BLaER1 (cell line): ENCODE results near the gene YWHAG.

Experiments used
- H3K27ac ChIP-seq: shearing (Covaris generic); formaldehyde crosslinking; 2 replicates; pipeline ENCODE4 v1.8.1; 2022
- H3K27me3 ChIP-seq: shearing (Covaris generic); formaldehyde crosslinking; 2 replicates; pipeline ENCODE4 v1.8.1; 2022
- H3K36me3 ChIP-seq: shearing (Covaris generic); formaldehyde crosslinking; 2 replicates; pipeline ENCODE4 v1.8.1; 2022
- H3K4me1 ChIP-seq: shearing (Covaris generic); formaldehyde crosslinking; 2 replicates; pipeline ENCODE4 v1.8.1; 2022
- H3K4me2 ChIP-seq: shearing (Covaris generic); formaldehyde crosslinking; 2 replicates; pipeline ENCODE4 v1.8.1; 2022
- H3K4me3 ChIP-seq: shearing (Covaris generic); formaldehyde crosslinking; 2 replicates; pipeline ENCODE4 v1.8.1; 2022
- H3K9ac ChIP-seq: shearing (Covaris generic); formaldehyde crosslinking; 2 replicates; pipeline ENCODE4 v1.8.1; 2022
- H3K9me3 ChIP-seq: shearing (Covaris generic); formaldehyde crosslinking; 2 replicates; pipeline ENCODE4 v1.8.1; 2022
- H4K20me1 ChIP-seq: shearing (Covaris generic); formaldehyde crosslinking; 2 replicates; pipeline ENCODE4 v1.8.1; 2022
- Cebpa-rat ChIP-seq: shearing (Covaris generic); IDR thresholded peaks from 2 replicates; pipeline ENCODE4 v1.8.1; 2022

The YWHAG gene

DNA sequence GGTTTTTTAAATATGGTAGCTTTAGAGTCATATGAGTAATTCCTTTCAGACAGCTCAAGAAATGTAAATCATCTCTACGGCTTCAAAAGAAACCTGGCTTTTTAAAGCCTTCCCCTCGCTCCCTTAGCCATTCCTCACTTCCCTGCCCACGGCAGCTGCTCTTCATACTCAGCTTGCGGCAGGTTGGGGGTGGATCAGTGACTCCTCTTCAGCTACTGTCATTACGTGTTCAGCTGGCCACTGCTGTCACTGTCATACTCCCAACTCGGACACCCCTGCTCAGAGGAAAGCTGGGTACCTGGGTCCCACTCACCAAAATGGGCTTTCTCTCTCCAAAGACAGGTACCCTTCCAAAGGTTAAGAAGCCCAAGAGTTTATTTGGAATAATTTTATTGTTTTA is 6.6 kb downstream of the YWHAG start:
- no peak overlapping the region for H3K27ac ChIP-seq
- H3K27me3 ChIP-seq = no peaks in the 10 kb centered on the region
- peaks cover 100% of the 10 kb centered on the region for H4K20me1 ChIP-seq
- peaks cover 21% of the 10 kb centered on the region; the same call in 1 of the 2 replicates for H3K9me3 ChIP-seq
- H3K4me1 ChIP-seq = peaks cover 37% of the 10 kb centered on the region
- peaks cover 98% of the 10 kb centered on the region for H3K36me3 ChIP-seq
- TF ChIP-seq Cebpa-rat = no peak
- no peak overlapping the region for H3K9ac ChIP-seq
- no peak overlapping the region for H3K4me2 ChIP-seq
- H3K4me3 ChIP-seq = no peak overlapping the region

DNA sequence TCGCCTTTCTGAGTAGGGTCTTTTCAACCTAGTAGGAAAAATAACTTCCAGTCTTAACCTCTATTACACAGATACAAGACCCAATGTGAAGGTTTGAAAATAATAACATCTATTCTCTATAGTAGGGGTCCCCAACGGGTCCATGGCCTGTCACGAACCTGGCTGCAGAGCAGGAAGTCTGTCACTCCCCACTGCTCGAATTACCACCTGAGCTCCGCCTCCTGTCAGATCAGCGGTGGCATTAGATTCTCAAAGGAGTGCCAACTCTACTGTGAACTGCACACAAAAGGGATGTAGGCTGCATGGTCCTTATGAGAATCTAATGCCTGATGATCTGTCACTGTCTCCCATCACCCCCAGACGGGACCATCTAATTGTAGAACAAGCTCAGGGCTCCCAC is 7.4 kb downstream of the YWHAG start:
- H4K20me1 ChIP-seq = peaks cover 100% of the 10 kb centered on the region
- peaks cover 99% of the 10 kb centered on the region for H3K36me3 ChIP-seq
- no peaks in the 10 kb centered on the region for H3K27me3 ChIP-seq
- H3K4me1 ChIP-seq = peaks cover 28% of the 10 kb centered on the region
- peaks cover 21% of the 10 kb centered on the region; the same call in 1 of the 2 replicates for H3K9me3 ChIP-seq
- H3K4me2 ChIP-seq = no peak overlapping the region
- no peak overlapping the region for H3K9ac ChIP-seq
- no peak overlapping the region for H3K4me3 ChIP-seq
- no peak for TF ChIP-seq Cebpa-rat
- H3K27ac ChIP-seq = no peak overlapping the region

- Histone ChIP-seq H4K20me1 (peaks cover 100% of the 10 kb centered on the region), H3K4me1 (peaks cover 9% of the 10 kb centered on the region; the same call in 1 of the 2 replicates)
These were observed 9.4 kb downstream of the YWHAG start for GRCh38 chr7:76349313-76349885.

DNA sequence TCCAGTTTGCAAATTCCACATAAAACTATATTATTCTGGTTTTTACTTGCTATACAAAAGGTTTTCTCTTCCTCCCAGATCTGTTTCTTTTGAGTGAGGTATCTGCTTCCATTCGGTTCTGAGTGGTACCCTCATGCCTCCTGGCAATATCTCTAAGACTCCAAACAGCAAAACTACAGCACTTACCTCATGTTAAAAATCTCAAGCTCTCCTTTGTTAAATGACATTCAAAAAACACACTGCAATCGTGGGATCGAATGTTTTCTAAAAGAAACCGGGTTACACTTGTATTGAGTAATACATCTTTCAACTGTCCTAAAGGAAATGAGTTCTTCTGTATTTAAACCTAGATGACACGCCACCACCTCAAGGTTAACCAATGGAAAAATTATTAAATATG is 11.1 kb downstream of the YWHAG start:
- no peaks in the 10 kb centered on the region for H3K27me3 ChIP-seq
- H3K36me3 ChIP-seq = peaks cover 100% of the 10 kb centered on the region

More at GRCh38 chr7:76349313-76349885, 9.4 kb downstream of the YWHAG start:
- Histone ChIP-seq H3K4me3 (no peak overlapping the region), H3K27me3 (no peaks in the 10 kb centered on the region), H3K9ac (no peak overlapping the region), H3K9me3 (0 out of 2 replicates have a peak, but pooled peaks cover 11% of the 10 kb centered on the region), H3K36me3 (peaks cover 99% of the 10 kb centered on the region), H3K4me2 (no peak overlapping the region), H3K27ac (no peak overlapping the region)
- no peak for TF ChIP-seq Cebpa-rat

DNA sequence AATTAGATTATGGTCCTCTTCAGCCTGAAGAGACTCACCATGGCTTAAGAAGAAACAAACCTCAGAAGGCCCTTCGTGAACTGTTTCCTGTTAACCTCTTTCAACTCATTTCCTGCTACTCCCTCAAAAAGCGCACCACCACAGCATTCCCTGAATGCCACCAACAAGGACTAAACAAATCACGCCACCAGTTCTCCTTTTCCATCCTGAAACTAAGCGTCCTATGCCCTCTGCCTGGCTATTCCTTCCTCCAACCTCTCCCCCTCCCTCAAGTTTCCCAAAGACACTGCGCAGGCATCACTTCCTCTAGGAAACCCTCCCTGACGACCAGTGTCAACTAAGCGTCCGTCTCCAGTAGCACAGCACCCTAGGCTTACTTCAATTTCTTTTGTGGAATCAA is 12.0 kb downstream of the YWHAG start:
- H3K36me3 ChIP-seq = peaks cover 100% of the 10 kb centered on the region
- no peak overlapping the region for H3K27ac ChIP-seq
- 0 out of 2 replicates have a peak, but pooled peaks cover 11% of the 10 kb centered on the region for H3K9me3 ChIP-seq
- no peak overlapping the region for H3K4me3 ChIP-seq
- H3K4me2 ChIP-seq = no peak overlapping the region
- no peaks in the 10 kb centered on the region for H3K27me3 ChIP-seq
- H3K4me1 ChIP-seq = no peaks in the 10 kb centered on the region
- no peak for TF ChIP-seq Cebpa-rat
- no peak overlapping the region for H3K9ac ChIP-seq
- peaks cover 100% of the 10 kb centered on the region for H4K20me1 ChIP-seq

More for the DNA sequence above, 11.1 kb downstream of the YWHAG start:
- no peak overlapping the region for H3K4me3 ChIP-seq
- H4K20me1 ChIP-seq = peaks cover 100% of the 10 kb centered on the region
- no peak for TF ChIP-seq Cebpa-rat
- H3K9ac ChIP-seq = no peak overlapping the region
- 0 out of 2 replicates have a peak, but pooled peaks cover 11% of the 10 kb centered on the region for H3K9me3 ChIP-seq
- H3K4me1 ChIP-seq = no peaks in the 10 kb centered on the region
- no peak overlapping the region for H3K4me2 ChIP-seq
- H3K27ac ChIP-seq = no peak overlapping the region

GRCh38 chr7:76346097-76346496 is 12.7 kb downstream of the YWHAG start:
- H3K9ac ChIP-seq = no peak overlapping the region
- H3K4me3 ChIP-seq = no peak overlapping the region
- H4K20me1 ChIP-seq = peaks cover 100% of the 10 kb centered on the region
- H3K27me3 ChIP-seq = no peaks in the 10 kb centered on the region
- no peak overlapping the region for H3K4me2 ChIP-seq
- no peaks in the 10 kb centered on the region for H3K4me1 ChIP-seq
- H3K27ac ChIP-seq = no peak overlapping the region
- H3K9me3 ChIP-seq = 0 out of 2 replicates have a peak, but pooled peaks cover 4% of the 10 kb centered on the region
- no peak for TF ChIP-seq Cebpa-rat
- H3K36me3 ChIP-seq = peaks cover 100% of the 10 kb centered on the region

DNA sequence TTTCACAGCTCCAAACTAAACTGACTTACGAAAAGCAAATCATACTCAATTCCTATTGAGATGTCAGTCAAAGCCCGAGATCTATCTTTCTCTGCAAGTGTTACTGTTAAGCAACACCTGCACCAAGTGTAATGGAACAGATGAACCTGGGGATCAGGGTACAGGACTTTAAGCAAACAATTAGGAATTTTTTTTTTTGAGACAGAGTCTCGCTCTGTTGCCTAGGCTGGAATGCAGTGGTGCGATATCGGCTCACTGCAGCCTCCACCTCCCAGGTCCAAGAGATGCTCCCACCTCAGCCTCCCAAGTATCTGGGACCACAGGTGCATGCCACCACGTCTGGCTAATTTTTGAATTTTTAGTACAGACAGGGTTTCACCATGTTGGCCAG is 14.9 kb downstream of the YWHAG start:
- H3K36me3 ChIP-seq = peaks cover 100% of the 10 kb centered on the region
- H4K20me1 ChIP-seq = peaks cover 100% of the 10 kb centered on the region

DNA sequence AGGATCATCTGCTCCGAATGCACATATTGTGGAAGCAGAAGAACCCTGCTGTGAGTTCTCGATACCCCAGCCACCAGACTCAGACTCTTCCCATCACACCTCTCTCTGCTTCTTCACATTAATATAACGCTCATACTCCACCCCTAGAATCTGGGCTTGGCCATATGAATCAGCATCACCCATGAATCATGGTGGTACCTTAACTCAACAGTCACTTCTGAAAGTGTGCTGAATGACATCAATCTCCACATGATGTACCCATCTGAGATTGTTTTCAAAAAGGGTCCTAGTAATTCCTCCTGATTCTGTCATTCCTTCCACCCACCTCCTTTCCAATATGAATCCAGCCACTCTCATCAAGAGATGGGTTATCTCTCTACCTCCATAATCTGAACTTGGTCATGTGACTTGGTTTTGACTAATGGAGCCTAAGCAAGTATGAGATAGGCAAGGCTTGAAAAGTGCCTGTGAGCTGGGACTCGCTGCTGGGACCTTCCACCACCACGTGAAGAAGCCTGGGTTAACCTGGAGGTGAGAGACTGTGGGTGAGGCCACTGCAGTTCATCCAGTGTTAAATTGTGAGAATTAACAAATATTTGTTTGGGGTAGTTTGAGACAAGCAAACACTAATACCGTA is 15.4 kb downstream of the YWHAG start:
- H3K9me3 ChIP-seq = no peaks in the 10 kb centered on the region
- TF ChIP-seq Cebpa-rat = no peak
- peaks cover 100% of the 10 kb centered on the region for H4K20me1 ChIP-seq
- no peak overlapping the region for H3K4me3 ChIP-seq
- H3K4me2 ChIP-seq = no peak overlapping the region
- H3K27me3 ChIP-seq = no peaks in the 10 kb centered on the region
- no peaks in the 10 kb centered on the region for H3K4me1 ChIP-seq
- no peak overlapping the region for H3K27ac ChIP-seq
- peaks cover 100% of the 10 kb centered on the region for H3K36me3 ChIP-seq
- no peak overlapping the region for H3K9ac ChIP-seq

More for the DNA sequence above, 14.9 kb downstream of the YWHAG start:
- H3K27ac ChIP-seq = no peak overlapping the region
- H3K4me1 ChIP-seq = no peaks in the 10 kb centered on the region
- H3K4me3 ChIP-seq = no peak overlapping the region
- no peak overlapping the region for H3K9ac ChIP-seq
- no peak for TF ChIP-seq Cebpa-rat
- no peak overlapping the region for H3K4me2 ChIP-seq
- H3K27me3 ChIP-seq = no peaks in the 10 kb centered on the region
- no peaks in the 10 kb centered on the region for H3K9me3 ChIP-seq

DNA sequence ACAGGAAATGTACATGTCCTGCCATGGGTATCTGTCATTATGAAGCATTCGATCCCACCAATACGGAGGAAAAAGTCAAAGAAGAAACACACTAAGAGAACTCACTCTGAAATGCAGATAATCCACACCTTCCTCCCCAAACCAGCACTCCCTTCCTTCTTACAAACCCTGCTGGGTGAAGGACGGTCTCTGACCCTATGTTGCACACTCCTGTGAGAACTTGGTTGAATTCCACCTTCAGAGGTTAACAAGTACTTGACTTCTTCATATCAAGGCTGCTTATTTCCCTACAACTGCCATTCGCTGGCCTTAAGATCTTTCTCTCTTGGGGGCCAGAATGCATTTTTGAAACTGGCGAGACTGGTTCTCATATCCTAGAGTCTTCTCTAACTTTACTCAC is 16.6 kb downstream of the YWHAG start:
- Histone ChIP-seq H4K20me1 (peaks cover 100% of the 10 kb centered on the region), H3K4me3 (no peak overlapping the region), H3K4me1 (no peaks in the 10 kb centered on the region), H3K9me3 (no peaks in the 10 kb centered on the region), H3K27ac (no peak overlapping the region), H3K36me3 (peaks cover 100% of the 10 kb centered on the region), H3K4me2 (no peak overlapping the region), H3K27me3 (no peaks in the 10 kb centered on the region), H3K9ac (no peak overlapping the region)
- TF ChIP-seq Cebpa-rat = no peak

- H3K27ac ChIP-seq = no peak overlapping the region
- H3K9ac ChIP-seq = no peak overlapping the region
These were observed 18.1 kb downstream of the YWHAG start for GRCh38 chr7:76340617-76341131.

More at GRCh38 chr7:76340617-76341131, 18.1 kb downstream of the YWHAG start:
- no peaks in the 10 kb centered on the region for H3K4me1 ChIP-seq
- peaks cover 100% of the 10 kb centered on the region for H3K36me3 ChIP-seq
- no peak overlapping the region for H3K4me3 ChIP-seq
- H3K27me3 ChIP-seq = no peaks in the 10 kb centered on the region
- TF ChIP-seq Cebpa-rat = no peak
- no peaks in the 10 kb centered on the region for H3K9me3 ChIP-seq
- peaks cover 100% of the 10 kb centered on the region for H4K20me1 ChIP-seq
- H3K4me2 ChIP-seq = no peak overlapping the region
